ENCODE measurements around the gene GAL3ST2.
"Not testable (repeated sequence)": the region's sequence is repeated elsewhere in the genome, so short reads cannot be mapped to it uniquely, and the experiment has no call there.

Gene GAL3ST2

GRCh38 chr2:241810307-241811200 lies 33.9 kb downstream of the GAL3ST2 start:
- DNase-seq = no peak

GRCh38 chr2:241811201-241811951 lies 34.8 kb downstream of the GAL3ST2 start:
- no peak for DNase-seq

- no peak for DNase-seq
These were observed 35.5 kb downstream of the GAL3ST2 start for GRCh38 chr2:241811952-241812729.

- no peak for DNase-seq
These were observed 36.4 kb downstream of the GAL3ST2 start for GRCh38 chr2:241812730-241813643.

GRCh38 chr2:241813644-241814392 lies 37.2 kb downstream of the GAL3ST2 start:
- DNase-seq = no peak

- no peak for DNase-seq
These were observed 37.7 kb downstream of the GAL3ST2 start for GRCh38 chr2:241814393-241814642.

- no peak for DNase-seq
These were observed 38.2 kb downstream of the GAL3ST2 start for GRCh38 chr2:241814643-241815476.

GRCh38 chr2:241815477-241816430 lies 39.1 kb downstream of the GAL3ST2 start:
- no peak for DNase-seq

GRCh38 chr2:241816431-241817121 lies 40.0 kb downstream of the GAL3ST2 start:
- DNase-seq = no peak

- DNase-seq = no peak
These were observed 40.7 kb downstream of the GAL3ST2 start for GRCh38 chr2:241817126-241817820.

GRCh38 chr2:241817821-241818215 lies 41.2 kb downstream of the GAL3ST2 start:
- not testable (repeated sequence) for DNase-seq

GRCh38 chr2:241818229-241818942 lies 41.8 kb downstream of the GAL3ST2 start:
- no peak for DNase-seq

- DNase-seq = no peak
These were observed 42.3 kb downstream of the GAL3ST2 start for GRCh38 chr2:241818943-241819270.

- DNase-seq = not testable (repeated sequence)
These were observed 43.5 kb downstream of the GAL3ST2 start for GRCh38 chr2:241819947-241820624.

- DNase-seq = no peak
These were observed 44.2 kb downstream of the GAL3ST2 start for GRCh38 chr2:241820625-241821384.
